ENCODE results near the gene ARPC1A.
A peak's percentile ranks its signal among the peaks of the same experiment; 100 is the strongest.

Gene ARPC1A

DNA sequence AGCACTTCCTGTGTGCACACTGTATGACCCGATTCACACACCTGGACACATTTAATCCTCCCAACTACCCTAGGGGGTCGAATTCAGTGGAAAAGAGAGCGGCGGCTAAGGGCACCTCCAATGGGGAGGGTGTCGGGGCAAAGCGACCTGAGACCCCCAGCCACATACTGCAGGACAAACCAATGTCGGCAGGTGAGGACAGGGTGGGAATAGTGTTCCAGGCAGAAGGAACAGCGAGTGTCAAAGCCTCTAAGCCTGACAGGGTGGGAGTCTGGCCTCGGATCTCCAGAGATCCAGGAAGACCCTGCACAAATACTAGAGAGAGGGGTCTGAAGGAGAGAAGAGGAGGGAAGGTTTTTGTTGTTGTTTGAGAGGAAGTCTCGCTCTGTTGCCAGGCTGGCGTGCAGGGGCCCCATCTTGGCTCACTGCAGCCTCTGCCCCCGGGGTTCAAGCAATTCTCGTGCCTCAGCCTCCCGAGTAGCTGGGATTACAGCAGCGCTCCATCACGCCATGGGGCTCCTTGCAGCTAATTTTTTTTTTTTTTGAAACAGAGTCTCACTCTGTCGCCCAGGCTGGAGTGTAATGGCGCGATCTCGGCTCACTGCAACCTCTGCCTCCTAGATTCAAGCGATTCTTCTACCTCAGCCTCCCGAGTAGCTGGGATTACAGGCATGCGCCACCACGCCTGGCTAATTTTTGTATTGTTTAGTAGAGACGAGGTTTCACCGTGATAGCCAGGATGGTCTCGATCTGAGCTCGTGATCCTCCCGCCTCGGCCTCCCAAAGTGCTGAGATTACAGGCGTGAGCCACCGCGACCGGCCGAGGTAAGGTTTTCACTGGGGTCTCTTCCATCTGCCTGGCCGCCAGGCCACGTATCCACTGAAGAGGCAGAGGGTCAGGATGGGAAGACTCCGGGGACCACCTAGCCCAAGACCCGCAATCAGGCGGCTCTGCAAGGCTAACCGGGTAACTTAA, 47.7 kb downstream of the ARPC1A start:
- Histone ChIP-seq H3K79me1 (ENCODE audit: low read depth, low read length) (no peaks in the 10 kb centered on the region), H3K23ac (ENCODE audit: low read depth, low read length, poor library complexity) (no peak overlapping the region)

DNA sequence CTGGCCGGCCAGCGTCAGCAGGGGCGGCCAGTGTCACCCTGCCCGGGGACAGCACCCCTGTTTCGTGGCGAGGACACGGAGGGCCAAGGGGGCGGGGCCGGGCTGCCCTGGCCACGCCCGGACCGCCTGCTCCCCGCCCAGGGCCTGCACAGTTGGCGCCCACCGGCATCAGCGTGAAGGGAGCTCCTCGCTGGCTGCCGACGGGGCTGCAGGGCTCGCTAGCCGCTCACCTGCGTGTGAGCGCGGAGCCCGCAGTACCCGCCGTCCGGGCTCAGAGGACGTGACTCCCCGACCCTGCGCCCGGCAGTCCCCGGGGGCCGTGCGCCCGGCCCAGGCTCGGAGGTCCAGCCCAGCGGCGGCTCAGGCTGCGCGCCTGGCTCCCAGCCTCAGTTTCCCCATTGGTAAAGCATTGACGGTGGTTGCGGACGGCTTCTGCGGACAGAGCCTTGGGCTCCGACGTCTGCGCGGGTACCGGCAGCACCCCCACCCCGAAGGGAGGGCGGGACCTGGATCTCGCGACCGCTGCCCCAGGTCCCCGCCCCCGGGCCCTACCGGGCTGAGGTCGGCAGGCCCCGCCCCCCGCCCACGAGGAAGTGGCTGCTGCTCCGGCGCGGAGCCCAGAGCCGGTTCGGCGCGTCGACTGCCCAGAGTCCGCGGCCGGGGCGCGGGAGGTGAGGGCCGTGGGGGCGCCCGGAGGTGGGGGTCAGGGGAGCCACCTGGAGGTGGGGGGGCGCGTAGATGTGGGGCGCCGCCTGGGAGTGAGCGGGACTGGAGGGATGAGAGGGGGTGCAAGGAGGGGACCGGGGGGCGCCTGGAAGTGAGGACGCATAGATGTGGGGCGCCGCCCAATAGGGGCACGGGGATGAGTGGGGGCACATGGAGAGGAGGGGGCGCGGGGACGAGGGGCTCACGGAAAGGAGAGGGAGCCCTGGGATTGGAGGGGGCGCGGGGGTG, 48.7 kb downstream of the ARPC1A start, which contains the start of gene ARPC1B:
TSS of gene ARPC1B (plus strand) at position 620 of the 954 bp plus-strand sequence. CDS start 10,985 bp downstream, outside the sequence.
- H2BK15ac ChIP-seq (ENCODE audit: low read length) = no peak within 1 kb of the TSS
- peak within 1 kb of the TSS; percentile 93 for H3K4me2 ChIP-seq (ENCODE audit: insufficient read depth, low read length, poor library complexity, severe bottlenecking)
- no peaks in the 10 kb centered on the region for H3K79me1 ChIP-seq (ENCODE audit: low read depth, low read length)
- peaks cover 0 to 8% of the 10 kb centered on the region in 2 donors for H3K36me3 ChIP-seq (replicated peaks in 1 of 2; ENCODE audit: control insufficient read depth in 2 of 2, insufficient read depth in 2 of 2, low read length in 2 of 2)
- H3K4me1 ChIP-seq (ENCODE audit: control insufficient read depth in 2 of 2, insufficient read depth in 1 of 2, low read depth in 1 of 2, low read length in 2 of 2) = peaks cover 0 to 6% of the 10 kb centered on the region in 2 donors
- DNase-seq (ENCODE audit: low spot score) = peak; percentile 67
- no peak within 1 kb of the TSS for H4K8ac ChIP-seq (ENCODE audit: low read depth, low read length)
- H3K9ac ChIP-seq (ENCODE audit: low read depth, low read length, poor library complexity) = peak within 1 kb of the TSS; percentile 88
- H2BK5ac ChIP-seq (ENCODE audit: low read length) = peak within 1 kb of the TSS; percentile 53
- H3K27ac ChIP-seq (replicated peaks; ENCODE audit: low read length) = no peak within 1 kb of the TSS
- H3K23ac ChIP-seq (ENCODE audit: low read depth, low read length, poor library complexity) = peak within 1 kb of the TSS; percentile 85
- no peak within 1 kb of the TSS for H2BK12ac ChIP-seq (ENCODE audit: low read length)
- peak within 1 kb of the TSS; percentile 99 for H2AFZ ChIP-seq (ENCODE audit: low read length)
- WGBS, 2 donors (ENCODE audit: extremely low coverage in 2 of 2, insufficient read length in 2 of 2, insufficient replicate concordance in 1 of 2) = no CpG with 5 or more reads among the region's 95 CpGs
- H3K27me3 ChIP-seq (ENCODE audit: control insufficient read depth in 3 of 3, insufficient read depth in 3 of 3, low read depth in 1 of 3, low read length in 3 of 3) = no peaks in the 10 kb centered on the region
- H3K9me3 ChIP-seq (replicated peaks in 1 of 2; ENCODE audit: control insufficient read depth in 2 of 2, insufficient read depth in 1 of 2, low read depth in 1 of 2, low read length in 2 of 2) = no peaks in the 10 kb centered on the region
- peak within 1 kb of the TSS; percentile 46 for H2AK5ac ChIP-seq (ENCODE audit: low read depth, low read length)
- peak within 1 kb of the TSS; percentile 89 for H3K14ac ChIP-seq (ENCODE audit: low read length)
- H3K4ac ChIP-seq (ENCODE audit: low read length) = no peak within 1 kb of the TSS
- H3K18ac ChIP-seq (ENCODE audit: low read length) = peak within 1 kb of the TSS; percentile 92
- H4K91ac ChIP-seq (ENCODE audit: low read depth, low read length, poor library complexity) = no peak within 1 kb of the TSS
- peak within 1 kb of the TSS; percentile 57 to 94 for H3K4me3 ChIP-seq (ENCODE audit: low read length in 2 of 2)
- no peak within 1 kb of the TSS for H2BK120ac ChIP-seq (ENCODE audit: low read depth, low read length)

More for the DNA sequence above, 47.7 kb downstream of the ARPC1A start:
- H3K9ac ChIP-seq (ENCODE audit: low read depth, low read length, poor library complexity) = no peak overlapping the region
- no peak overlapping the region for H4K91ac ChIP-seq (ENCODE audit: low read depth, low read length, poor library complexity)
- H3K27ac ChIP-seq (replicated peaks; ENCODE audit: low read length) = no peak overlapping the region
- H2BK12ac ChIP-seq (ENCODE audit: low read length) = no peak overlapping the region
- peak overlapping the region; percentile 99 for H2AFZ ChIP-seq (ENCODE audit: low read length)
- H2BK120ac ChIP-seq (ENCODE audit: low read depth, low read length) = no peak overlapping the region
- no CpG with 5 or more reads among the region's 41 CpGs for WGBS, 2 donors (ENCODE audit: extremely low coverage in 2 of 2, insufficient read length in 2 of 2, insufficient replicate concordance in 1 of 2)
- no peak overlapping the region for H3K4ac ChIP-seq (ENCODE audit: low read length)
- peak overlapping the region; percentile 12 for H2BK15ac ChIP-seq (ENCODE audit: low read length)
- peaks cover 0 to 6% of the 10 kb centered on the region in 2 donors for H3K4me1 ChIP-seq (ENCODE audit: control insufficient read depth in 2 of 2, insufficient read depth in 1 of 2, low read depth in 1 of 2, low read length in 2 of 2)
- peak overlapping the region; percentile 2 to 94 for H3K4me3 ChIP-seq (ENCODE audit: low read length in 2 of 2)
- H3K36me3 ChIP-seq (replicated peaks in 1 of 2; ENCODE audit: control insufficient read depth in 2 of 2, insufficient read depth in 2 of 2, low read length in 2 of 2) = peaks cover 0 to 15% of the 10 kb centered on the region in 2 donors
- H4K8ac ChIP-seq (ENCODE audit: low read depth, low read length) = no peak overlapping the region
- peak overlapping the region; percentile 39 for H2BK5ac ChIP-seq (ENCODE audit: low read length)
- DNase-seq (ENCODE audit: low spot score) = no peak
- H2AK5ac ChIP-seq (ENCODE audit: low read depth, low read length) = peak overlapping the region; percentile 76
- H3K27me3 ChIP-seq (ENCODE audit: control insufficient read depth in 3 of 3, insufficient read depth in 3 of 3, low read depth in 1 of 3, low read length in 3 of 3) = no peaks in the 10 kb centered on the region
- H3K18ac ChIP-seq (ENCODE audit: low read length) = peak overlapping the region; percentile 91
- no peak overlapping the region for H3K14ac ChIP-seq (ENCODE audit: low read length)
- peak overlapping the region; percentile 93 for H3K4me2 ChIP-seq (ENCODE audit: insufficient read depth, low read length, poor library complexity, severe bottlenecking)
- no peaks in the 10 kb centered on the region for H3K9me3 ChIP-seq (replicated peaks in 1 of 2; ENCODE audit: control insufficient read depth in 2 of 2, insufficient read depth in 1 of 2, low read depth in 1 of 2, low read length in 2 of 2)

DNA sequence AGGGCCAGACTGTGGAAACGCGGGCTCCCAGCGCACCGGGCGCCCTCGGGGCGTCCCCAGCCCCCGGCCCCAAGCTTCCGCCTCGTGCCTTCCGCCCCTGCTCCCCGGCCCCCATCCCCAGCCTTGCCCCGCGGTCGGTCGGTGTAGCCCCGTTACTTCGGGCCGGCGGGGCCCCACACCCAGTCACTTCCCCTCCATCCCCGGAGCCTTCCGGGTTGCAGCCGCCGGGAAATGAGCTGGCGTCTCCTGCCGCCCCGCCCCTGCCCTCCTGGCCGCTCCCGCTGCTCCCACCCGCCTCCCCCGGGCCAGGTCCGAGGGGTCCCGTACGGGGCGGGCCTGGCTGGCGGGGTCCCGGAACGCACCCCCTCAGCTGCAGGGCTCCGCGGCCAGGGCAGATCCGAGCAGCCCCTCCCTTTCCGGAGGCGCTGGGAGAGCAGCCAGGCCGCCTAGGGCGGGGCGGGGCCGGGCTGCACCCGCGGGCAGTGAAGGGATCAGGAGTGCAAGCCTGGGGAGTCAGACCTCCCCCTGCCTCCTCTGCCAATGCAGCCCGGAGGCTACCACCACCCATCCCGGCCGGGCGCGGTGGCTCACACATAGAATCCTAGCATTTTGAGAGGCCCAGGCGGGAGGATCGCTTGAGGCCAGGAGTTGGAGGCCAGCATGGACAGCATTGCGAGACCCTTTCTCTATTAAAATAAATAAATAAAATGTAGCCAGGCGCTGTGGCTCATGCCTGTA, 49.5 kb downstream of the ARPC1A start:
- H3K9me3 ChIP-seq (replicated peaks in 1 of 2; ENCODE audit: control insufficient read depth in 2 of 2, insufficient read depth in 1 of 2, low read depth in 1 of 2, low read length in 2 of 2) = no peaks in the 10 kb centered on the region
- H2AK5ac ChIP-seq (ENCODE audit: low read depth, low read length) = no peak overlapping the region
- H2BK5ac ChIP-seq (ENCODE audit: low read length) = peak overlapping the region; percentile 53
- no peak overlapping the region for H4K91ac ChIP-seq (ENCODE audit: low read depth, low read length, poor library complexity)
- no peak overlapping the region for H2BK12ac ChIP-seq (ENCODE audit: low read length)
- peak overlapping the region; percentile 92 for H3K18ac ChIP-seq (ENCODE audit: low read length)
- peak overlapping the region; percentile 99 for H2AFZ ChIP-seq (ENCODE audit: low read length)
- H3K79me1 ChIP-seq (ENCODE audit: low read depth, low read length) = no peaks in the 10 kb centered on the region
- H3K4me3 ChIP-seq (ENCODE audit: low read length in 2 of 2) = peak overlapping the region; percentile 57 to 94
- no peak overlapping the region for H3K4ac ChIP-seq (ENCODE audit: low read length)
- H3K4me1 ChIP-seq (ENCODE audit: control insufficient read depth in 2 of 2, insufficient read depth in 1 of 2, low read depth in 1 of 2, low read length in 2 of 2) = peaks cover 1 to 6% of the 10 kb centered on the region in 2 donors
- peak overlapping the region; percentile 93 for H3K4me2 ChIP-seq (ENCODE audit: insufficient read depth, low read length, poor library complexity, severe bottlenecking)
- DNase-seq (ENCODE audit: low spot score) = no peak
- H3K9ac ChIP-seq (ENCODE audit: low read depth, low read length, poor library complexity) = peak overlapping the region; percentile 88
- H3K27ac ChIP-seq (replicated peaks; ENCODE audit: low read length) = no peak overlapping the region
- H2BK120ac ChIP-seq (ENCODE audit: low read depth, low read length) = no peak overlapping the region
- peak overlapping the region; percentile 85 for H3K23ac ChIP-seq (ENCODE audit: low read depth, low read length, poor library complexity)
- no CpG with 5 or more reads among the region's 58 CpGs for WGBS, 2 donors (ENCODE audit: extremely low coverage in 2 of 2, insufficient read length in 2 of 2, insufficient replicate concordance in 1 of 2)
- peaks cover 0 to 6% of the 10 kb centered on the region in 2 donors for H3K36me3 ChIP-seq (replicated peaks in 1 of 2; ENCODE audit: control insufficient read depth in 2 of 2, insufficient read depth in 2 of 2, low read length in 2 of 2)
- no peak overlapping the region for H3K14ac ChIP-seq (ENCODE audit: low read length)
- no peak overlapping the region for H4K8ac ChIP-seq (ENCODE audit: low read depth, low read length)
- H3K27me3 ChIP-seq (ENCODE audit: control insufficient read depth in 3 of 3, insufficient read depth in 3 of 3, low read depth in 1 of 3, low read length in 3 of 3) = no peaks in the 10 kb centered on the region
- no peak overlapping the region for H2BK15ac ChIP-seq (ENCODE audit: low read length)
